IgD-negative memory B cell (primary cell): ENCODE measurements around the gene KRTDAP. TPM values are rescaled to one million over a fixed set of nuclear protein-coding genes. Genes with fewer than 3 reads are reported as not detected.
"Not testable (repeated sequence)": the region's sequence is repeated elsewhere in the genome, so short reads cannot be mapped to it uniquely, and the experiment has no call there.

ENCODE experiments used
- H3K27ac Mint-ChIP-seq, 3 donors: one replicate each; pipeline ENCODE4 v1.8.0; 2020 to 2022; ENCODE audit warnings: mild to moderate bottlenecking in 3 of 3, mixed read lengths in 3 of 3, moderate library complexity in 1 of 3
- H3K27me3 Mint-ChIP-seq: one replicate; pipeline ENCODE4 v1.8.0; 2021; ENCODE audit warnings: mixed read lengths
- H3K36me3 Mint-ChIP-seq: one replicate; pipeline ENCODE4 v1.8.0; 2020; ENCODE audit warnings: mild to moderate bottlenecking, mixed read lengths
- H3K4me1 Mint-ChIP-seq, 3 donors: one replicate each; pipeline ENCODE4 v1.8.0; 2020 to 2022; ENCODE audit warnings: mixed read lengths in 3 of 3, mild to moderate bottlenecking in 1 of 3
- H3K4me3 Mint-ChIP-seq, 4 donors: one replicate each; pipeline ENCODE4 v1.8.0; 2020 to 2022; ENCODE audit warnings: mild to moderate bottlenecking in 4 of 4, mixed read lengths in 4 of 4, moderate library complexity in 3 of 4
- H3K9me3 Mint-ChIP-seq, 3 donors: one replicate each; pipeline ENCODE4 v1.8.0; 2020 to 2021; ENCODE audit warnings: mixed read lengths in 3 of 3, mild to moderate bottlenecking in 1 of 3
- polyA plus RNA-seq: library from polyadenylated mRNA; unstranded; fragments of 300-500 nt; fragmentation: Illumina TruSeq; gene quantifications from one replicate; pipeline ENCODE4 v1.2.3, GENCODE V29; 2021

The KRTDAP gene
- polyA plus RNA-seq, 1 donor from 2014 or later = not detected

- H3K9me3 Mint-ChIP-seq = no peaks in the 10 kb centered on the region
- no peak overlapping the region for H3K4me3 Mint-ChIP-seq
Measured at GRCh38 chr19:35483089-35483488, 7.2 kb downstream of the KRTDAP start.

GRCh38 chr19:35478794-35479677 is 11.2 kb downstream of the KRTDAP start:
- no peak overlapping the region for H3K4me3 Mint-ChIP-seq
- H3K9me3 Mint-ChIP-seq = no peaks in the 10 kb centered on the region
- peaks cover 2 to 4% (median 3%) of the 10 kb centered on the region in 3 donors for H3K4me1 Mint-ChIP-seq
- H3K27ac Mint-ChIP-seq = no peak overlapping the region
- peaks cover 5% of the 10 kb centered on the region for H3K36me3 Mint-ChIP-seq
- no peaks in the 10 kb centered on the region for H3K27me3 Mint-ChIP-seq

More at GRCh38 chr19:35483089-35483488, 7.2 kb downstream of the KRTDAP start:
- peaks cover 12 to 17% (median 13%) of the 10 kb centered on the region in 3 donors for H3K4me1 Mint-ChIP-seq
- no peaks in the 10 kb centered on the region for H3K27me3 Mint-ChIP-seq
- no peak overlapping the region for H3K27ac Mint-ChIP-seq
- peaks cover 5% of the 10 kb centered on the region for H3K36me3 Mint-ChIP-seq

- H3K4me1 Mint-ChIP-seq = no peaks in the 10 kb centered on the region
- H3K27me3 Mint-ChIP-seq = no peaks in the 10 kb centered on the region
- no peak overlapping the region for H3K4me3 Mint-ChIP-seq
- H3K36me3 Mint-ChIP-seq = peaks cover 5% of the 10 kb centered on the region
- H3K9me3 Mint-ChIP-seq = no peaks in the 10 kb centered on the region
- no peak overlapping the region for H3K27ac Mint-ChIP-seq
Measured at GRCh38 chr19:35476149-35476548, 14.1 kb downstream of the KRTDAP start.

GRCh38 chr19:35474594-35474993 is 15.7 kb downstream of the KRTDAP start:
- H3K27me3 Mint-ChIP-seq, H3K4me1 Mint-ChIP-seq, H3K36me3 Mint-ChIP-seq, H3K9me3 Mint-ChIP-seq, H3K27ac Mint-ChIP-seq, H3K4me3 Mint-ChIP-seq: not testable (repeated sequence)

GRCh38 chr19:35474104-35474503 is 16.2 kb downstream of the KRTDAP start:
- Mint-ChIP-seq H3K27ac (no peak overlapping the region), H3K4me1 (peaks cover 0 to 3% (median 0%) of the 10 kb centered on the region in 3 donors), H3K27me3 (no peaks in the 10 kb centered on the region), H3K36me3 (peaks cover 1% of the 10 kb centered on the region), H3K9me3 (no peaks in the 10 kb centered on the region), H3K4me3 (no peak overlapping the region)

- Mint-ChIP-seq H3K4me3 (no peak overlapping the region), H3K36me3 (peaks cover 1% of the 10 kb centered on the region), H3K9me3 (no peaks in the 10 kb centered on the region), H3K27ac (no peak overlapping the region), H3K27me3 (no peaks in the 10 kb centered on the region), H3K4me1 (peaks cover 4 to 7% (median 4%) of the 10 kb centered on the region in 3 donors)
Measured at GRCh38 chr19:35471946-35472345, 18.3 kb downstream of the KRTDAP start.

- H3K27me3 Mint-ChIP-seq, H3K4me3 Mint-ChIP-seq, H3K27ac Mint-ChIP-seq, H3K9me3 Mint-ChIP-seq, H3K36me3 Mint-ChIP-seq, H3K4me1 Mint-ChIP-seq: not testable (repeated sequence)
Measured at GRCh38 chr19:35471075-35471474, 19.2 kb downstream of the KRTDAP start.

- Mint-ChIP-seq H3K4me3 (no peak overlapping the region), H3K27me3 (no peaks in the 10 kb centered on the region), H3K36me3 (peaks cover 1% of the 10 kb centered on the region), H3K9me3 (no peaks in the 10 kb centered on the region), H3K27ac (no peak overlapping the region), H3K4me1 (peaks cover 4 to 9% (median 4%) of the 10 kb centered on the region in 3 donors)
Measured at GRCh38 chr19:35470128-35470527, 20.1 kb downstream of the KRTDAP start.

- H3K27ac Mint-ChIP-seq = no peak overlapping the region
- no peaks in the 10 kb centered on the region for H3K27me3 Mint-ChIP-seq
- H3K9me3 Mint-ChIP-seq = no peaks in the 10 kb centered on the region
- peak overlapping the region in 1 of 4 donors; percentile 47 for H3K4me3 Mint-ChIP-seq
- no peaks in the 10 kb centered on the region for H3K36me3 Mint-ChIP-seq
- peaks cover 4 to 12% (median 7%) of the 10 kb centered on the region in 3 donors for H3K4me1 Mint-ChIP-seq
Measured at GRCh38 chr19:35468637-35469036, 21.6 kb downstream of the KRTDAP start.

GRCh38 chr19:35466259-35466658 is 24.0 kb downstream of the KRTDAP start:
- no peak overlapping the region for H3K4me3 Mint-ChIP-seq
- peaks cover 12 to 26% (median 18%) of the 10 kb centered on the region in 3 donors for H3K4me1 Mint-ChIP-seq
- H3K9me3 Mint-ChIP-seq = no peaks in the 10 kb centered on the region
- no peak overlapping the region for H3K27ac Mint-ChIP-seq
- H3K36me3 Mint-ChIP-seq = no peaks in the 10 kb centered on the region
- H3K27me3 Mint-ChIP-seq = peaks cover 2% of the 10 kb centered on the region

GRCh38 chr19:35462956-35463355 is 27.3 kb downstream of the KRTDAP start:
- Mint-ChIP-seq H3K4me1 (peaks cover 31 to 47% (median 41%) of the 10 kb centered on the region in 3 donors), H3K27ac (peak overlapping the region; percentile 38 to 72 (median 46)), H3K4me3 (peak overlapping the region in 3 of 4 donors; percentile 30 to 85 (median 59))
- not testable (repeated sequence) for H3K9me3 Mint-ChIP-seq, H3K27me3 Mint-ChIP-seq, H3K36me3 Mint-ChIP-seq

- H3K9me3 Mint-ChIP-seq = no peaks in the 10 kb centered on the region
- H3K4me3 Mint-ChIP-seq = peak overlapping the region; percentile 30 to 85 (median 57)
- peaks cover 35 to 51% (median 43%) of the 10 kb centered on the region in 3 donors for H3K4me1 Mint-ChIP-seq
- H3K36me3 Mint-ChIP-seq = no peaks in the 10 kb centered on the region
- H3K27ac Mint-ChIP-seq = peak overlapping the region; percentile 38 to 72 (median 46)
- H3K27me3 Mint-ChIP-seq = peaks cover 3% of the 10 kb centered on the region
Measured at GRCh38 chr19:35462476-35462953, 27.7 kb downstream of the KRTDAP start.

GRCh38 chr19:35461788-35462187 is 28.5 kb downstream of the KRTDAP start:
- H3K4me3 Mint-ChIP-seq, H3K27ac Mint-ChIP-seq, H3K9me3 Mint-ChIP-seq, H3K27me3 Mint-ChIP-seq, H3K36me3 Mint-ChIP-seq: not testable (repeated sequence)
- peaks cover 40 to 59% (median 50%) of the 10 kb centered on the region in 3 donors for H3K4me1 Mint-ChIP-seq

GRCh38 chr19:35461060-35461459 is 29.2 kb downstream of the KRTDAP start:
- H3K4me1 Mint-ChIP-seq = peaks cover 41 to 61% (median 51%) of the 10 kb centered on the region in 3 donors
- H3K36me3 Mint-ChIP-seq = no peaks in the 10 kb centered on the region
- peak overlapping the region in 1 of 3 donors; percentile 57 for H3K27ac Mint-ChIP-seq
- H3K9me3 Mint-ChIP-seq = no peaks in the 10 kb centered on the region
- H3K4me3 Mint-ChIP-seq = peak overlapping the region in 2 of 4 donors; percentile 61 to 82
- H3K27me3 Mint-ChIP-seq = peaks cover 3% of the 10 kb centered on the region

GRCh38 chr19:35460608-35461007 is 29.7 kb downstream of the KRTDAP start:
- peak overlapping the region; percentile 8 to 82 (median 48) for H3K4me3 Mint-ChIP-seq
- H3K27me3 Mint-ChIP-seq = peaks cover 3% of the 10 kb centered on the region
- H3K4me1 Mint-ChIP-seq = peaks cover 46 to 65% (median 55%) of the 10 kb centered on the region in 3 donors

More at GRCh38 chr19:35460608-35461007, 29.7 kb downstream of the KRTDAP start:
- Mint-ChIP-seq H3K36me3 (no peaks in the 10 kb centered on the region), H3K27ac (peak overlapping the region in 1 of 3 donors; percentile 57), H3K9me3 (no peaks in the 10 kb centered on the region)
